ENCODE measurements around the gene RBMY1A1.
"Not testable (repeated sequence)": the region's sequence is repeated elsewhere in the genome, so short reads cannot be mapped to it uniquely, and the experiment has no call there.

RBMY1A1 gene

GRCh38 chrY:21534579-21534978, at the start of gene RBMY1A1:
Gene RBMY1A1 (plus strand): TSS chrY:21534879. CDS start chrY:21536892, 2,013 bp downstream.
- not testable (repeated sequence) for DNase-seq

- not testable (repeated sequence) for DNase-seq
Measured at GRCh38 chrY:21511038-21511437, 23.6 kb upstream of the RBMY1A1 start, which contains the start of gene RBMY1B. Gene RBMY1B (plus strand): TSS chrY:21511338. CDS start chrY:21513351, 2,013 bp downstream.

GRCh38 chrY:21559316-21559984, 24.8 kb downstream of the RBMY1A1 start:
- not testable (repeated sequence) for DNase-seq

- DNase-seq: no peak
Measured at GRCh38 chrY:21585449-21585848, 50.8 kb downstream of the RBMY1A1 start.

GRCh38 chrY:21586454-21586853, 51.8 kb downstream of the RBMY1A1 start:
- DNase-seq: not testable (repeated sequence)

- DNase-seq: no peak
Measured at GRCh38 chrY:21592059-21592458, 57.4 kb downstream of the RBMY1A1 start.

- not testable (repeated sequence) for DNase-seq
Measured at GRCh38 chrY:21596287-21596686, 61.6 kb downstream of the RBMY1A1 start.
